GM19240 (cell line): Measurements from ENCODE around the gene CRHR2.

Experiments
- DNase-seq: peaks from one replicate; pipeline ENCODE4 v3.0.0; 2011; ENCODE audit warnings: low spot score; ENCODE audit not compliant: insufficient read length

Gene CRHR2

DNA sequence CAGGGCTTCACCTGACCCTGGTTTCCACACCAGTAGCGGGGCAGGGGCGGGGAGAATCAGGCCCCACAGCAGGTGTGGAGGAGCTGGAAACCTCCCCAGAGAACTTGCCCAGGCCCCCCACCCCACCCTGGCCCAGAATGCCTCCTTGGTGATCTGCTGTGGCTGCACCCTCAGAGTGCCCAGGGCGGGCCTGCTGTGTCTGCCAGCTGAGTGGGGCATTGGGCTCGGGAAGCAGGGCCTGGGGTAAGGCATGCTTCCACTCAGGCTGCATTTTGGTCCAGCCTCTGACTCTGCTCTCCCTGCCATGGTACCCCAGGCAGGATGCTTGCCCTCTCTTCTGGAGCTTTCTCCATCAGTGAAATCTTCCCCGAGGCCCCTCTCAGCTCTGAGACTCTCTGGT is 1.1 kb upstream of the CRHR2 start:
- no peak for DNase-seq

DNA sequence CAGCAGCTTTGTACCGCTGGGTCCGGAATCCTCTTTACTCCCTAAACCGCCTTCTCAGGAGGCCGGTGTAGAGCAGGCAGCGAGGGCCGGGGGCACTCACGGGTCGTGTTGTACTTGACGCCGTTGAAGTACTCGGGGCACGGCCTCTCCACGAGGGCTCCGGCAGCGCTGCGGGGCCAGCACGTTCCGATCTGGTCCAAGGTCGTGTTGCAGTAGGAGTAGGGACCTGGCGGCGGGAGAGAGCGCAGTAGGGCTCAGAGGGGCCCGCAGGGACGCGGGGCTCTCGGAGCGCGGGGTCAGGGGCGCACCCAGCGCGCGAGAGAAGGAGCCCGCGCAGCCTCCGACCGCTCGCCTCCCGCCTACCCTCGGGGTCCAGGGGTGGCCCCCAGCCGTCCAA is 443 bp downstream of the CRHR2 start:
- no peak for DNase-seq

DNA sequence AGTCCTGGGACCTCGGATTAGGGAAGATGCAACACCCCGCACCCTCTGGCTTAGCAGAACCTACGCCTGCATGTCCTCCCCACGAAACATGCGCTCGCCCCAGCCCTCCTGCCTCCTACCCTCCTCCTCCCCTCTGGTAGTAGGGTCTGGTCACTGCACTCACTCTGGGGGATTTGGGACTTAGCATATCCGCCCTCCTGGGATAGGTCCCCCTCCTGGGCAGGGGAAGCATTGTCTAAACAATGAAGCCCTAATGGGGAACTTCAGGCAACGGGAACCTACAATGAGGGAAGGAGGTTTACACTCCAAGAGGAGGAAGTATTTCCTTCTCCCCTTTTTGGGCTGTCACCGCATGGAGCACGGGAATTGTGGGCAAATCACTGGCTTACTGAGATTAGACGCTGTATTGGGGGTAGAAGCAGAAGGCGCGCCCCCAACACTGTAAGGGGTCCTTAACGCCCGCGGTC is 892 bp downstream of the CRHR2 start:
- no peak for DNase-seq

DNA sequence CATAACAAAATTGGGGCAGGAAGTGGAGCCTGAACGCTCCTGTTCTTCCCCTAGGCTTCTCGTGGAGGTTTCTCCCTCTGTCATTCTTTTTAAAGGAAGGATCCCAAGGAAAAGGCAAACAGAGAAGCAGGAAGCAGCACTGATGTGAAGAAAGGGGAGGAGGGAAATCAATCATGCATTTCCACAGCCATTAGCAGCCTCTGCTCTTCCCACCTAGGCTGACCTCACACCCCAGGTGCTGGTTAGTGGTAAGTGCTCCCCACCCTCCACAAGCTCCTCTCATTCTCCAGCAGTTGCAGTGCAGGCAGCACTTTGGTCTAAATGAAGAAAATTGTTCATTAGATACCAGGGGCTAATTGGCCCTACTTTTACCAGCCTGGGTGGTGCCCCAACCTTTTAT is 2.6 kb downstream of the CRHR2 start:
- no peak for DNase-seq

DNA sequence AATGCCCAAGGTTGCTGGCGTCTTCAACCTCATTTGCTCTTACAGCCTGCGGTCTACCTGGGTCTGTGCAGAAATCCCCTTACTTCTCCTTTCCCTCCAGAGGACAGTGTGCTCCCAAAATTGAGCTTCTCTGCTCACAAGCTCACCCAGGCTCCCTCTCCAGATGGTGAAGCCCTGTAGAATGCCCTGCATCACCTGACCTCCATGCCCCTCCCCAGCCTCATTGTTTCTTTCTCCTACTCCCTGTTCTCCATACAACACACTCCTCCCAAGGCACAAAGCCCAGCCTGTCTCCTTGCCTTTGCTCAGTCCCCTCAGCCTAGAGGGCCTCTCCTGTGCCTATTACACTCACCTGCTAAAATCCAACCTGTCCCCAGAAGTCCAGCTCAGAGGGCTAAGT is 3.5 kb downstream of the CRHR2 start:
- DNase-seq = no peak

DNA sequence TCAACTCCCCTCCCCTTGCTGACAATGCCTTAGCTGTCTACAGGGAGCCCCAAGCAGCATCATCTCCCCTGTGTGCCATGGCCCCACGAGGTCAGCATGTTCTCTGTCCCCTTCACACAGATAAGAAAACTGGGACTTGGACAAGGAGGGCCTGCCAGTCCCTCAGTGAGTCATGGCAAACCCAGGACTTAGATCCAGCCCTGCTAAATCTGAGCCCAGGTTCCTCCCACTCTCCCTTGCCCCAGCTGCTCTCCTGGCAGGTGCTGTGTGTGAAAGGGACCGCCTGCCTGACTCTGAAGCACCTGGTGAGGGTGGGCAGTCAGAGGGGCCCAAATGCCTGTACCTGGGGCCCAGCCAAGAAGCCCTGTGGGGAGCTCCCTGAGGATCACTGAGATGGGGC is 7.4 kb downstream of the CRHR2 start:
- no peak for DNase-seq

DNA sequence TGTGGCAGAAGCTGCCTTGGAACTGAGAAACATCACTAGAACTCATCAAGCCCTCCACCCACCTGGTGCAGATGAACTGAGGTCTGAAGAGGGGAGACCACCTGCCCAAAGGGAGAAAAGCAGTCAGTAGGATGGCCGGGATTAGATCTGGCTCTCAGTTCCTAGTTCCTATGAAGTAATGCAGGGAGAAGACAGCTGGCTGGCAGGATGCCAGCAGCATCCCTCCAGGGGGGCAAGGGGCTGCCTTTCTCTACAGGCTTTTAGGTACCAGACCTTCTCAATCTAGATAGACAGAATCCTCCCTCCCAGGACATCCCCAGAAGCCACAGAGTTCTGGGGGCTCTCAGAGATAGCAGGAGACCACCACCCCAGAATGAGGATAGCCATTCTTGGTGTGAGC is 7.8 kb downstream of the CRHR2 start:
- DNase-seq = no peak

DNA sequence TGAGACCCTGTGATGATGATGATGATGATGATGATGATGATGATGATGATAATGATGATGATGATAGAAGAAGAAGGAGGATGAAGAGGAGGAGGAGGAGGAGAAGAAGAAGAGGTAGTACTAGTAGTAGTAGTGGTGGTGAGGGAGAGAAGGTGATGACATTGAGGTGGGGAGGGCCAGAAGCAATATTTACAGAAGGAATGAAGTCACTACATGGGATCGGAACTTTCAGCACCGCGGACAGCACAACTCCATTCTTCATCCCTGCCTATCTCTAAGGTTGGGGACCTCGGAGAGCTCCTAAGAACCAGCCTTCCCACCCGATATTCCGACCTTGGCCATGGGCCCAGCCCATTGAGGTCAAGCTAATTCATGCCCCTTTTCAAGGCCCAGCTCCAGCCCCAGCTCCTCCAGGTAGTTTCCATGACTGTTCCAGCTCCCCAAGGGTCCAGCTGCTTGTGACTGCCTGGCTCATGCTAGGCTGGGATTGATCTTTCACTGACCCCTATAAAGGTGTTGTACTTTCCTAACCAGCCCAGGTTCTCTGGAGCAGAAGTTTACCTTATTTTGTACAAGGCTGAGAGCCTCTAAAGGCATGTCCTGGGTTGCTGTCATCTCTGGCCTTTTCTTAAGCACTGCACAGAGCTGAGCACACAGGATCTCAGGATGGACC is 10.3 kb downstream of the CRHR2 start:
- peak; percentile 19 for DNase-seq

DNA sequence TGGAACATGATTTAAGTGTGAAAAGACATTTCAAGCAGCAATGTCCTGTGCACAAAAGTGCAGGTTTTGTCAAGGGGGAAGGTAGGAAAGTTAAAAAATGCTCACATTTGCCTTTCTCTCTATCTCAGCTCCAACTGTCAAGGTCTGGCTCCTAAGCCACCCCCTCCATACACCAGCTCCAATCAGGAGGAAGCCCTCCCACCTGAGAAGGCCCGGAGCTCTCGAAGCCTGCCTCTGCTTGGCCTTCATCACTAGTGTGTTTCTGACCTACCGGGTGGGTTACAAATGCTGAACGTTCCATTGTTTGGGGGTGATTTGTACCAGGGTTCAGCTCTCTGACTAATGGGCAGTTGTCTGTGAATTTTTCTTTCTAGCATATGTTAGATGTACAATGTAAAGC is 14.2 kb downstream of the CRHR2 start:
- DNase-seq = no peak

DNA sequence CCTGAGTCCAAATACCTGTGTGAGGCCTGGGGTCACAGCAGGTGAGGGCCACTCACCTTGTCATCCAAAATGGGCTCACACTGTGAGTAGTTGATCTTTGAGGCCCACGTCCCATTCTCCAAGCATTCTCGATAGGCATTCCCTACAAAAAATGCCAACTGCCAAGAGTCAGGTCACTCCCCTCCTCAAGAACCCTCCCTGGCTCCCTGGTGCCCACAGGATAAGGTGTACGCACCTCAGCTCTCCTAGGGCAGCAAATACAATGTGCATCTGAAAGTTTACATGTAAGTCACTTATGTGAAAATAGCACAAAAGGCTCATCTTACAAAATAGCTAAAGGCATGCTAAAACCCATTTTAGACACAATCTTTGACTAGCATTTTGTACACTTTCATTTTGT is 15.1 kb downstream of the CRHR2 start:
- DNase-seq = no peak

DNA sequence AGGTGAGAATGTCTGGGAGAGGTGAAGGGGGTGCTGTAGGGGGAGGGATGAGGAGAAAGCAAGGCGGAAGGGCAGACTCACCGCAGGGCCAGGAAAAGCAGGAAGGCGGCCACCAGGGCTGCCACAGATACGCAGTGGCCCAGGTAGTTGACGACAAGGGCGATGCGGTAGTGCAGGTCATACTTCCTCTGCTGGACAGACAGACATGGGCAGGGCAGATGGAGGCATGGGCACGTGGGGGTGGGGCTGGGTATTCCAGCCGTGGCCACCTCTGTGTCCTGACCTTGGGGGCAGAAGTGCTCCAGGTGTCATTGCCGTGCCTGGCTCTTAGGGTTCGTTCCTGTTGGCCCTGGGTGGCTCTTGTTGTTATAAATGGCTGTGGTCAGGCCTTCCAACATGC is 16.8 kb downstream of the CRHR2 start:
- no peak for DNase-seq

DNA sequence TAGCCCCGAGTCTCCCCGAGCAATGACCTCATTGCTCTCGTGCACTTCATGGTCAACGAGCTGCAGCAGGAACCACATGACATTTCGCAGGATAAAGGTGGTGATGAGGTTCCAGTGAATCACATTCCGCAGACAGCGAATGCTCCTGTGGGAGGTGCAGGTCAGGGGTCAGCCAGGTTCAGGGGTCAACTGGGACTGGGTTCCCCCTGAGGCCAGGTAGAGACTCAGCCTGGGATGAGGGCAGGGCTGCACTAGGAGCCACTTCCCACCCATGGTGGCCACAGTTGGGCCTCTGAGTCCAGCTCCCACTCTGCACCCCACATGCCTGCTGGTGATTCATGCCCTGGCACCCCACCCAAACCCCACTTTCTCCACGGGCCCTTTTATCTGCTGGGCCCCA is 17.2 kb downstream of the CRHR2 start:
- DNase-seq = no peak

DNA sequence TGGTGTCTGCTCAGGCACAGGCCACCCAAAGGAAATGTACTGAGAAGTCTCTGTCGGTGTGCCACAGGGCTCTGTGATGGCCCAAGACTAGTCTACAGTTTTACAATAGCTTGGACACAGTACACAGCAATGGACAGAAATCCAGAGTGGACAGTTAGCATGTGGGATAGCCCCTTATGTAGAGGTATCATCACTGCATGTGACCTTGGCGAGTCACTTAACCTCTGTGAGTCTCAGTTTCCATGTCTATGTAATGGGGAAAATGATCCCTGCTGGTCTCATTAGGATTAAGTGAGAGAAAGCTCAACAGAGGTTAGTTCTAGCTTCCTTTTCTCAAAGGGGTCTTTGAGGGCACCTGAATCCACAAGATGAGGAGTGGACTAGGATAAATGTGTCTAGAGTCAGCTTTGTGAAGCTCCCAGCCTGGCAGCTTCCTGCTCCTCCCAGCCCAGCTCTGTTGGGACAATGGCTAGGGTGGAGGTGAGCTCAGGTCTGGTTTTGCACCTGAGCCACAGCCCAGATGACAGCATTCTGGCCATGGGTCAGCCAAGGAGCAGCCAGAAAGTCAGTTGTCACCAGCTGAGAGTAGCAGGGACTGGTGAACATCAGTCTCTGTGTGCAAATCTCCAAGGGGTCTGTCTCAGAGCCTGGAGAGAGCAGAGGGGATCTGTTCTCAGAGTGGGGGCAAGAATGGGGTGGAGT is 17.9 kb downstream of the CRHR2 start:
- no peak for DNase-seq

DNA sequence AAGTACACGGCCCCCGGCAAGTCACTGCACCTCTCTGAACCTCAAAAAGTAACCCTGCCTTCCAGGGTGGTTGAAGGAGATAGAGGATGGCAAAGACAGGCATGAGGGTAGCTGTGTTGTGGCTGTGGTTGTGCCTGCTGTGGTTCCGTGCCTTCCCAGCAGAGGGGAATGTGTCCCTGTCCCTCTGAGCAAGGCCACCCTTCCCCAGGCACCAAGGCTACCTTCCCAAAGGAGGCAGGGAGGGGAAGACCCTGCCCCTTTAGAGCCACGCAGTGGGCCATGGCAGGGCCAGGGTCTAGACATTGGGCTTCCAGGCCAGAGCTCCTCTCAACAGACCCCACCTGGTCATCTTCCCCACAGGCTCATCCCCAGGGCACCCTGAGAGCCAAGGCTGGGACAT is 18.8 kb downstream of the CRHR2 start:
- DNase-seq = no peak

DNA sequence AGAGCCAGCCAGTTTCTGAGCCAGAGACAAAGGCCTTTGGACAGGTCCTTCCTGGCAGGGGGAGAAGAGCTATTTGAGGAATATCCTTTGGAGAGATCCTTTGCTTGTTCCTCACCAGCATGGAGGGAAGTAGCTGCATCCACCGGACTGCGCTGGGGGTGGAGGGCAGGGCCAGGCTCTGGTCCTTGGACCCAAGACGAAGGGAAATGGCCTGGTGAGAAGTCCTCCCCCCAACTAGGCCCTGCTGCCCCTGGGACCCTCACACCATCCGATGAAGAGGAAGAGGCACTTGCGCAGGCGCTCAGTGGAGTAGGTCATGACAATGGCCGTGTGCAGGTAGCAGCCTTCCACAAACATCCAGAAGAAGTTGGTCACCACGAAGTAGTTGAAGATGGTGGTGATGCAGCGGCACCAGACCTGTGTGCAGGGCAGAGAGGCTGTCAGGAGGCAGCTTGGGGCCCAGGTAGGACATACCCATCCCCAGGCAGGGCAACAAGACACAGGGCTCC is 19.8 kb downstream of the CRHR2 start:
- DNase-seq = no peak

DNA sequence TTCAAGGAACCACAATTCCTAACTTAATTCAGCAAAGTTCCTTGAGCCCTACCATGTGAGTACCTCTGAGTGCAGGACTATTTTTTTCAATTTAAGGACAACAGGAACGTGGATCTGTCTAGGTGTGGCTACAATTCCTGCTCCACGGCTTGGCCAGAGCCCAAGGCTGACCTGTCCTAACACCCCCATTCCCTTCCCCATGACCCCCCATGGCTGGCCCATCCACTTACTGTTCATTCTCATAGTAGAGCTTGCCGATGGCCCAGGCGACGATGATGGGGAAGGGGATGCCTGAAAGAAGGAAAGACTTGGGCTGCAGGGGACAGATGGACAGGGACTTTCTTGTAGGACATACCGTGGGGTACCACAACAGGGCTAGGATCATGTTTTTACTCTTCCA is 20.3 kb downstream of the CRHR2 start:
- no peak for DNase-seq

DNA sequence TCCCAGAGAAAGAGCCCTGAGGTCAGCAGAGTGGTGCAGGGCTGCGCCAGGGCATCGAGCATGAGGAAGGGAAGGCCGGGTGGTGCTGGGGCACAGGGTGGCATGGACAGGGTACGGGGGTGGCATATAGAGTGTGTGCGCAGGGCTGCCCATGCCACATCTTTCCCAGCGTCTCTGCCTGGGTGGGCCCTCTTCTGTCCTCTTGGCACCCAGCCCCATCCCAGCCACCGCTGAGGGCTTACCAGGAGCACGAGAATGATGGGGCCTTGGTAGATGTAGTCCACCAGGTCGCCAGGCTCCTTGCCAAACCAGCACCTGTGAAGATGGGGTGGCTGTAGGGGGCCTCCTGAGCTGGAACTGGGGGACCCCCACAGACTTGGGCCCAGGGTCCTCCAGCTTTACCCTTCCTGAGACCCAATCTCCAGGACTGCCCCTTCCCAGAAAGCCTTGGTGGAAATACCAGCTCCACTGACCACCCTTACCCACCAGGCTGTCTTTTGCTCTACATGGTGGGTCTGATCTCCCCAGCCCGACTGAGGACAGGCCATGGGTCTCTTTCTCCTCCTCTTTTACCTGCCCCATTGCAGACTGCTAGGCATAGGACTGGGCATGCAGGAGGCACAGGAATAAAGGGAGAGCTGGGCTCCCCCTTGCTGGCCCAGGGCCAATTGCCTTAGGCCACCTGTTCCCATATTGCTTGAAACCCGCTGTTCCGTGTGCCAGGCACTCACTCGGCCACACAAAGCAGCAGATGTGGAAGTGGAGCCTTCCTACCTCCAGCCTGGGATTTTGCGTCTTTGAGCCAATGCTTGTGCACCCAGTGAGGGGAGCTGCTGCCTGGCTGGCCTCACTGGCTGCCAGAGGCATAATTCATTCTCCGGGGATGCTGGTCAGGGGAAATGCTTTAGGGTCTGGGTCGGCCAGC is 21.7 kb downstream of the CRHR2 start:
- no peak for DNase-seq

DNA sequence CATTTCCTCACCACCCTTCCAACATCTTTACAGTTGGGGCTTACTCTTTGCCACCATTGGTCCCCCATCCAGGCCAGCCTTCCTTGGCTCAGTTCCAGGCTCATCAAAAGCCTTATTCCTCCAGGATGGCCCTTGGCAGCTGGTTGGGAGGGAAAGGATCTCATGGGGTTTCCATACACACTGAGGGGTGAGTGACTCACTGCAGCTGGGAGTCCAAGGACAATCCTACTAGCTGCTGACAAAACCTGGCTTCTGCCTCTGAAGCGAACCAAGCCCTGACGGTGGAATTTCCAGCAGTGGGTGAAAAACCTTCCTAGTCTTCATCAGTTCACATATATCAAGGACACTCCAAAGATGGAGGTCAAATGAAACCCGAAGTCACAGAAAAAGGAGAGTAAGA is 22.9 kb downstream of the CRHR2 start:
- no peak for DNase-seq

DNA sequence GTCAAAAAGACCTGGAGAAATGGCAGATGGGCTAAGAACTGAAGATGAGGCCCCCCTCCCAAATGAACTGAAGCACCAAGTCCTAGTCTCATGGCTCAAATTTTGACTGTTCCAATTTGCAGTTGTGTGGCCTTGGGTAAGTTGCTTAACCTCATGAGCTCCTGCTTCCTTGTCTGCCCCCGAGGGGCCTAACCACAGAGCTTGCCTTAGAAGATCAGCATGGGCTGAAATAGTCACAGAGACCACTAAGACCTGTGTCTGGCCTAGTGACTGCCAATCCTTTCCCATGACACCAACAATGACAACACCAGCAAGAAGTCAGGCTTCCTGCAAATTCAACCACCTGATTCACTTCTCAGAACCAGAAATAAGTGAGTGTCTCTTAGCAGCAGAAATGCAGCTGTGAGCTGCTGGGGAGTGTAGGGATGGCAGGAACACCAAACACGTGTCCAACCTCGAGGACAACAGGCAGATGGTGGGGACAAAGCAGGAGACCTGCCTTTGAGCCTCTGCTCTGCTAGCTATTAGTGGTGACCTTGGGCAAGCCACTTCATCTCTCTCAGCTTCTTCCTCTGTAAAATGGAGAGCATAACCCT is 23.7 kb downstream of the CRHR2 start:
- DNase-seq = no peak

DNA sequence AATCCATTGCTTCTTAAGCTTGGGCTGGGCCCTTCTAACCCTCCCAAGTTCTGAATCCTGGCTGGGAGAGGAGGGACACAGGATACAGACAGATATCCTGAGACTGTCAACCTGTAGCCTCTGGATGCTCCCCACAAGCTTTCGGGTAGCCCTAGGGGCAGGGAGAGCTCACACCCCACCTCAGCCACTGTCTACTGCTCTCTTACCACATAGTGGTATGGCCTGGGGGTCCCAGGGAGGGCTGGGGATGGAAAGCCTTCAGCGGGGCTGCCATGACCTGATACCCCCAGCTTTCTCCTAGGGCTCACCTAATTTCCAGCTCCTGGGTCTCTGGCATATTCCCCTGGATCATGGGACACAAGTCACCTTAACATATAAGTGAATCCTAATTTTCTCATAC is 25.1 kb downstream of the CRHR2 start:
- DNase-seq = no peak
